Stomach (tissue), 9 donors: Measurements from ENCODE around the gene HEXB. TPM values are rescaled to one million over a fixed set of nuclear protein-coding genes. Genes with fewer than 3 reads are reported as not detected.

Experiments used
- DNase-seq, 2 donors: peaks; one replicate each; pipeline versions ENCODE4 v3.0.0 to v3.0.0-alpha.2; 2013 to 2019
- H3K27ac ChIP-seq, 5 donors: fragments of 200-600 bp in 4 of 5; sonication (generic) in 4 of 5; one replicate each; pipeline ENCODE4 v1.5.1; 2013 to 2019; ENCODE audit warnings: mild to moderate bottlenecking in 1 of 5, moderate library complexity in 1 of 5
- H3K27me3 ChIP-seq, 3 donors: fragments of 200-600 bp; sonication (generic); one replicate each; pipeline ENCODE4 v1.5.1; 2017 to 2019; ENCODE audit warnings: mixed run types in 1 of 3
- H3K36me3 ChIP-seq, 4 donors: fragments of 200-600 bp; sonication (generic); 1 replicate in 3 of 4; 2 replicates in 1 of 4; pipeline ENCODE4 v1.5.1; 2016 to 2019
- H3K4me1 ChIP-seq, 4 donors: fragments of 200-600 bp; sonication (generic); one replicate each; pipeline ENCODE4 v1.5.1; 2016 to 2019
- H3K4me3 ChIP-seq, 4 donors: fragments of 200-600 bp; sonication (generic) in 3 of 4; one replicate each; pipeline ENCODE4 v1.5.1; 2016 to 2019; ENCODE audit warnings: mild to moderate bottlenecking in 1 of 4
- H3K9me3 ChIP-seq, 4 donors: fragments of 200-600 bp; sonication (generic); one replicate each; pipeline ENCODE4 v1.5.1; 2016 to 2019
- CTCF ChIP-seq, 7 experiments: fragments of 450-650 bp in 4 of 7; fragments of 200-600 bp in 3 of 7; sonication (generic) in 3 of 7; IDR thresholded peaks; one replicate each; pipeline ENCODE4 v1.5.1; 2016 to 2019; ENCODE audit warnings: antibody characterized with exemption in 7 of 7, control low read depth in 2 of 7, mild to moderate bottlenecking in 1 of 7
- EP300 ChIP-seq: sonication (generic); formaldehyde crosslinking; IDR thresholded peaks from one replicate; pipeline ENCODE4 v1.6.1; 2017; ENCODE audit warnings: antibody characterized with exemption
- POLR2A ChIP-seq, 4 donors: fragments of 450-650 bp; IDR thresholded peaks; one replicate each; pipeline ENCODE4 v1.6.1; 2016; ENCODE audit warnings: antibody characterized with exemption in 4 of 4, control low read depth in 2 of 4, mild to moderate bottlenecking in 1 of 4, moderate library complexity in 1 of 4
- POLR2AphosphoS5 ChIP-seq, 3 donors: sonication (generic); formaldehyde crosslinking; IDR thresholded peaks; one replicate each; pipeline ENCODE4 v1.6.1; 2016; ENCODE audit warnings: antibody characterized with exemption in 3 of 3
- WGBS, 5 donors: extraction: QIAGEN DNeasy Blood & Tissue Kit in 3 of 5; methylation state at CpG; one replicate each; pipeline versions ENCODE4 v1.1.5 to v1.1.7; 2013 to 2018; 5-methylcytosine and 5-hydroxymethylcytosine counted together
- intact Hi-C: fragments of 100-400 bp; cut with DNase I; formaldehyde crosslinking; loops from one replicate; pipeline ENCODE4 v1.15.1; 2023; ENCODE audit warnings: low total_unique reads
- polyA plus RNA-seq, 3 donors: library from polyadenylated mRNA; stranded (reverse); fragments of 200-250 nt; gene quantifications; one replicate each; pipeline ENCODE4 v1.2.3, GENCODE V29; 2013
- total RNA-seq, 5 donors: library from RNA; depleted of rRNA; stranded (reverse); fragments of >200 nt; gene quantifications; one replicate each; pipeline versions ENCODE4 v1.1.0 to v1.2.3, GENCODE V29; 2014 to 2016
- donor health status: healthy with polysubstance abuse.
- donor health status: Bipolar disorder and iron deficiency.
- donor health status: healthy.

Gene HEXB
- total and polyA plus RNA-seq, 8 donors, result 25.7 to 664 (median 78.1) TPM

DNA sequence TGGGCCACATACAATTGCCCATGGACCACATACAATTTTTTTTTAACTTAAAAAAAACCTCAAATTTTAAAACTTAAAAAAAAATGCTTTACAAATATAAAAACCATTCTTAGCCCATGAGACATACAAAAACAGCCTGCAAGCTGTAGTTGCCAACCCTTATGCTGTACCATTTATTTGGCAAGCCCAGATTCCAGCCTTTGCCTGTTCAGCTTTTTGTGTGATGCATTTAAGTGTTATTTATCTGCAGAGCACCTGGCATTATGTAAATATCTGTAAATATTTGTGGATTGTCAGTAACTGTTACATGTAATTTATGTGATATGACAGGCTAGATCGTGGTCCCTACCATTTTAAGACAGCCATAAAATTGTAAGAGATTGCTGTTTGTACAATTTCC, 32.6 kb downstream of the HEXB start:
- TF ChIP-seq POLR2A (IDR thresholded peaks at IDR 0.05), result no peak
- no peak for TF ChIP-seq EP300
- no peak for TF ChIP-seq POLR2AphosphoS5 (IDR thresholded peaks at IDR 0.05)
- TF ChIP-seq CTCF (IDR thresholded peaks at IDR 0.05), result no peak
- Histone ChIP-seq H3K36me3 (peaks cover 17 to 97% (median 93%) of the 10 kb centered on the region in 4 donors), H3K4me1 (no peaks in the 10 kb centered on the region), H3K27me3 (no peaks in the 10 kb centered on the region), H3K9me3 (no peaks in the 10 kb centered on the region), H3K27ac (no peak overlapping the region), H3K4me3 (no peak overlapping the region)
- no peak for DNase-seq
- 27 to 46% (median 44%) methylated on average over 1 of the region's 1 CpG for WGBS, 5 donors
- intact Hi-C loops, result no loop called here

DNA sequence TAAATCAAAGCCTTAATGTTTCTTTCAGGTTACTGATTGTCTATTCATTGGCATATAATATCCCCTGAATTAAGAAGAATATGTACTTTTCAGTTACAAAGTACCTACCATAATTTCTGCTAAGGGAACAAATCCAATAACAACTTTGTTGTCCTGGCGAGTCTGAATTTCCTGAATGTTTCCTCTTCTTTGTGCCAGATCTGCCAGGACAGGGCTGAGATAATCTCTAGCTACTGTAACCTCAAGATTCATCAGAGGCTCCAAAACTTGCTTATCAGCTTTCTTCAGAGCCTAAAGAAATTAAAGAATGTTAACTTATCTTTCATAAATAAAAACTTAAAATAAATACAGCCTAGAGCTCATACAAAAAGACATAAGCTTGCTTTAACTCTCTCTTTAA, 37.2 kb downstream of the HEXB start:
- no peak for DNase-seq
- TF ChIP-seq POLR2A (IDR thresholded peaks at IDR 0.05) (no peak), CTCF (IDR thresholded peaks at IDR 0.05) (no peak), EP300 (no peak), POLR2AphosphoS5 (IDR thresholded peaks at IDR 0.05) (no peak)
- Histone ChIP-seq H3K36me3 (peaks cover 14 to 100% (median 95%) of the 10 kb centered on the region in 4 donors), H3K4me3 (no peak overlapping the region), H3K27ac (no peak overlapping the region), H3K4me1 (no peaks in the 10 kb centered on the region), H3K27me3 (no peaks in the 10 kb centered on the region), H3K9me3 (no peaks in the 10 kb centered on the region)
- intact Hi-C loops, result no loop called here
- WGBS, 5 donors, result 29 to 46% (median 43%) methylated on average over 1 of the region's 1 CpG

DNA sequence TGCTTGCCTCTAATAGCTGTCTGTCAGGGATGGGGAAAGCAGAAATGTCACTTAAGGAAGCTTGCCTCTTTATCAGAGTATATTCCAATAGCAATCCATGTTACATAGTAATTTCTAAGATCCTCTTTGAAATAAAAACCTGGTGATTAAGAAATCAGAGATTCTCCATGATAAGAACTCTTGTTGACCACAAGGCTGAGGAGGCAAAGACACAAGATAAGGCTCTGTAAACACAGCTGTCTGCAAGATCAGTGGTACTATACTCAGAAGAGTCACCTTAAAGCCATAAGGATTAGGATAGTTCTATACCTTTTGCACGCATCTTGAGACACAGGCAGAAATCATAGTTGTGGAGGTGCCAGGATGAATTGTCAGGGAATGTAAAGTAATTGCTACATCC, 40.3 kb downstream of the HEXB start:
- intact Hi-C loops, result no loop called here
- no peaks in the 10 kb centered on the region for H3K27me3 ChIP-seq
- H3K36me3 ChIP-seq, result peaks cover 3 to 95% (median 93%) of the 10 kb centered on the region in 4 donors
- no peak for TF ChIP-seq CTCF (IDR thresholded peaks at IDR 0.05)
- no peak for TF ChIP-seq EP300
- no peak for TF ChIP-seq POLR2AphosphoS5 (IDR thresholded peaks at IDR 0.05)
- no peak for TF ChIP-seq POLR2A (IDR thresholded peaks at IDR 0.05)
- no peak overlapping the region for H3K4me3 ChIP-seq
- no peaks in the 10 kb centered on the region for H3K9me3 ChIP-seq
- WGBS, 5 donors, result 72 to 97% (median 88%) methylated on average over 1 of the region's 1 CpG
- H3K4me1 ChIP-seq, result no peaks in the 10 kb centered on the region
- H3K27ac ChIP-seq, result no peak overlapping the region
- DNase-seq, result no peak

- WGBS, 5 donors, result 86 to 95% (median 90%) methylated on average over 6 of the region's 6 CpGs
- no peaks in the 10 kb centered on the region for H3K4me1 ChIP-seq
- intact Hi-C loops, result no loop called here
- TF ChIP-seq POLR2AphosphoS5 (IDR thresholded peaks at IDR 0.05), result no peak
- TF ChIP-seq CTCF (IDR thresholded peaks at IDR 0.05), result no peak
- no peak for TF ChIP-seq EP300
- no peaks in the 10 kb centered on the region for H3K9me3 ChIP-seq
- H3K27me3 ChIP-seq, result no peaks in the 10 kb centered on the region
- peaks cover 38 to 96% (median 92%) of the 10 kb centered on the region in 4 donors for H3K36me3 ChIP-seq
- no peak overlapping the region for H3K27ac ChIP-seq
- DNase-seq, result no peak
- no peak overlapping the region for H3K4me3 ChIP-seq
Observed at GRCh38 chr5:74736759-74737158, 51.7 kb downstream of the HEXB start.
